ENCODE measurements around the gene OLA1. TPM values are rescaled to one million over a fixed set of nuclear protein-coding genes. Genes with fewer than 3 reads are reported as not detected.

Gene OLA1
- total RNA-seq, 1 donor from 2014 or later, result 36.1 TPM

DNA sequence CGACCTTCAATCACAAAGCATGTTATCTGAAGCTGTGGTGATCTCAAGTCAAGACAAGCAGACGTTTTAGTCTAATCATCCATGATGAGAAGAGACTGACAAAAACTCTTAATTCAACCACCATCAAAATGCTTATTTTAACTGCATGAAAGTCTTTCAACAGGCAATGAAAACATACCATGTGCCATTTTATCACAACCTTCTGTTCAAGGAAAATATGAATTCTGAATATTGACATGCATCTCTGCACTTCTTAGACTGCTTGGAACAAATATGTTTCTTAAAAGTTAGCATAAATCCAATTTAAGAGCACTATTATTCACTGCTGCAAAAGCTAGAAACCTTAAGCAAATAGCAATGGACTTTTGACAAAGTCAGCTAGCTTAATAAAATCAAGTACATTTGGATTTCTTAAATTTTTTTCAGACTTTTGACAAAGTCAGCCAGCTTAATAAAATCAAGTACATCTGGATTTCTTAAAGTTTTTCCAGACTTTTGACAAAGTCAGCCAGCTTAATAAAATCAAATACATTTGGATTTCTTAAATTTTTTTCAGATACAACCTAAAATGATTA, 70.9 kb downstream of the OLA1 start:
- no peaks in the 10 kb centered on the region for H3K36me3 ChIP-seq
- no peaks in the 10 kb centered on the region for H3K27me3 ChIP-seq
- no peak overlapping the region for H3K27ac ChIP-seq
- no peak overlapping the region for H3K4me3 ChIP-seq
- H3K4me1 ChIP-seq, result peaks cover 15% of the 10 kb centered on the region
- no peak for TF ChIP-seq POLR2A (IDR thresholded peaks at IDR 0.05)
- TF ChIP-seq, protein P1, sequence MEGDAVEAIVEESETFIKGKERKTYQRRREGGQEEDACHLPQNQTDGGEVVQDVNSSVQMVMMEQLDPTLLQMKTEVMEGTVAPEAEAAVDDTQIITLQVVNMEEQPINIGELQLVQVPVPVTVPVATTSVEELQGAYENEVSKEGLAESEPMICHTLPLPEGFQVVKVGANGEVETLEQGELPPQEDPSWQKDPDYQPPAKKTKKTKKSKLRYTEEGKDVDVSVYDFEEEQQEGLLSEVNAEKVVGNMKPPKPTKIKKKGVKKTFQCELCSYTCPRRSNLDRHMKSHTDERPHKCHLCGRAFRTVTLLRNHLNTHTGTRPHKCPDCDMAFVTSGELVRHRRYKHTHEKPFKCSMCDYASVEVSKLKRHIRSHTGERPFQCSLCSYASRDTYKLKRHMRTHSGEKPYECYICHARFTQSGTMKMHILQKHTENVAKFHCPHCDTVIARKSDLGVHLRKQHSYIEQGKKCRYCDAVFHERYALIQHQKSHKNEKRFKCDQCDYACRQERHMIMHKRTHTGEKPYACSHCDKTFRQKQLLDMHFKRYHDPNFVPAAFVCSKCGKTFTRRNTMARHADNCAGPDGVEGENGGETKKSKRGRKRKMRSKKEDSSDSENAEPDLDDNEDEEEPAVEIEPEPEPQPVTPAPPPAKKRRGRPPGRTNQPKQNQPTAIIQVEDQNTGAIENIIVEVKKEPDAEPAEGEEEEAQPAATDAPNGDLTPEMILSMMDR (IDR thresholded peaks at IDR 0.05), result no peak
- no peak for TF ChIP-seq POLR2AphosphoS5 (IDR thresholded peaks at IDR 0.05; ENCODE audit: insufficient read depth in 1 of 2, low read depth in 1 of 2)
- DNase-seq (ENCODE audit: extremely low spot score in 2 of 2), result no peak
- H3K9me3 ChIP-seq, result peaks cover 9% of the 10 kb centered on the region
- intact Hi-C loops (cut with DNase I), result no loop called here

DNA sequence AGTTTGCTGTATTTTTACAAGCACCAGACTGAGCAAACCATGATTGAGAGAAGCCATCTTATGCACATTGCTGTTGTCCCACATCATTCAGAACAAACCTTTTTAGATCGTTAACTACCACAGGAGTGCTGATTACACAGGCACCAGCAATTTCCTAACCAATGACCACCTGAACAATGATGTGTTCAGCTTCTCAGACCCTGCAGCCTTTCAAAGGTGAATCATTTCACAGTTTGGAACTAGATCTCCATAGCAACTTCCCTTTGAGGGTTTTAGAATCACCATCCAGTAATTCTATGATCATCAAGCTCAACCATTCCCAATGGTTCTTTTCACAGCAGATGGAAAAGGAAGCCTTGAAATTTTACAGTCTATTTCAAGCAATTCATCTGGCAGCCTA, 71.4 kb downstream of the OLA1 start:
- peaks cover 15% of the 10 kb centered on the region for H3K4me1 ChIP-seq
- H3K36me3 ChIP-seq, result peaks cover 0 to 2% of the 10 kb centered on the region in 2 donors
- intact Hi-C loops (cut with DNase I), result no loop called here
- DNase-seq (ENCODE audit: extremely low spot score in 2 of 2), result no peak
- H3K4me3 ChIP-seq, result no peak overlapping the region
- H3K9me3 ChIP-seq, result peaks cover 9% of the 10 kb centered on the region
- TF ChIP-seq, protein P1 (IDR thresholded peaks at IDR 0.05), result no peak
- TF ChIP-seq POLR2AphosphoS5 (IDR thresholded peaks at IDR 0.05; ENCODE audit: insufficient read depth in 1 of 2, low read depth in 1 of 2) (no peak), POLR2A (IDR thresholded peaks at IDR 0.05) (no peak)
- no peak overlapping the region for H3K27ac ChIP-seq
- no peaks in the 10 kb centered on the region for H3K27me3 ChIP-seq

DNA sequence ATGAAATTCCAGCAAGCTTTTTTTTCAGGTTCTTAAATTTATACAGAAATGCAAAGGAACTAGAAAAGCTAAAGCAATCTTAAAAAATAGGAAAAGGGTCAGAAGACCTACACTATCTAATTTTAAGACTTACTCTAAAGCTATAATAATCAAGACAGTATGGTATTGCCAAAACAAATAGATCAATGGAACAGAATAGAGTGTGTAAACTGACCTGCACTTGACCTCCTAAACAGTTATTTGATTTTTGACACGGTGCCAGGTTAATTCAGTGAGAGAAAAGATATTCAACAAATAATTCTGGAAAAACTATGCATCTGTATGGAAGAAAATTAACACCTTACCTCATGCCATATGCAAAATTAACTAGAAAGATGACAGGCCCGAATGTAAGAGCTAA, 73.6 kb downstream of the OLA1 start:
- Histone ChIP-seq H3K4me1 (no peaks in the 10 kb centered on the region), H3K36me3 (peaks cover 0 to 5% of the 10 kb centered on the region in 2 donors), H3K27me3 (no peaks in the 10 kb centered on the region), H3K27ac (no peak overlapping the region), H3K9me3 (peaks cover 9% of the 10 kb centered on the region), H3K4me3 (no peak overlapping the region)
- TF ChIP-seq, protein P1 (IDR thresholded peaks at IDR 0.05), result no peak
- TF ChIP-seq POLR2A (IDR thresholded peaks at IDR 0.05) (no peak), POLR2AphosphoS5 (IDR thresholded peaks at IDR 0.05; ENCODE audit: insufficient read depth in 1 of 2, low read depth in 1 of 2) (no peak)
- intact Hi-C loops (cut with DNase I), result no loop called here
- DNase-seq (ENCODE audit: extremely low spot score in 2 of 2), result no peak

DNA sequence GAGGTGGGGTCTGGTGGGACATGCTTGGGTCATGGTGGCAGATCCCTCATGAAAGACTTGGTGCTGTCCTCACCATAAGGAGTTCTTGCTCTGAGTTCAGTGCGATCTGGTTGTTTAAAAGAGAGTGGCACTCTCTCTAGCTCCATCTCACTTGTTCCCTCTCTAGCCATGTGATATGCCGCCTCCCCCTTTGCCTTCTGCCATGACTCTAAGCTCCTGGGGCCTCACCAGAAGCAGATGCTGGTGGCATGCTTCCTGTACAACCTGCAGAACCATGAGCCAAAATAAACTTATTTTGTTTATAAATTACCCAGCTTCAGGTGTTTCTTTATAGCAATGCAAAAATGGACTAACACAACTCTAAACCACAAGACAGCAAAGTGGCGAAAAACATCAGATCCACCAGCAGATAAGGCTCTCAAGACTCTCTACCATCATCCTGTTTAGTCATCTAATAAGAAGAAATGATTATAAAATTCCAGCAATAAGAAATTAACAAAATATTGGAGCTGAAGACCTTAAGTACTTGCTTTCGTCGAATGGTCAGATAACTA, 75.5 kb downstream of the OLA1 start:
- Histone ChIP-seq H3K4me1 (no peaks in the 10 kb centered on the region), H3K36me3 (peaks cover 0 to 9% of the 10 kb centered on the region in 2 donors), H3K9me3 (peaks cover 9% of the 10 kb centered on the region), H3K27me3 (no peaks in the 10 kb centered on the region), H3K27ac (no peak overlapping the region), H3K4me3 (no peak overlapping the region)
- intact Hi-C loops (cut with DNase I), result no loop called here
- no peak for DNase-seq (ENCODE audit: extremely low spot score in 2 of 2)
- TF ChIP-seq POLR2A (IDR thresholded peaks at IDR 0.05) (no peak), POLR2AphosphoS5 (IDR thresholded peaks at IDR 0.05; ENCODE audit: insufficient read depth in 1 of 2, low read depth in 1 of 2) (no peak)
- TF ChIP-seq, protein P1 (IDR thresholded peaks at IDR 0.05), result no peak

DNA sequence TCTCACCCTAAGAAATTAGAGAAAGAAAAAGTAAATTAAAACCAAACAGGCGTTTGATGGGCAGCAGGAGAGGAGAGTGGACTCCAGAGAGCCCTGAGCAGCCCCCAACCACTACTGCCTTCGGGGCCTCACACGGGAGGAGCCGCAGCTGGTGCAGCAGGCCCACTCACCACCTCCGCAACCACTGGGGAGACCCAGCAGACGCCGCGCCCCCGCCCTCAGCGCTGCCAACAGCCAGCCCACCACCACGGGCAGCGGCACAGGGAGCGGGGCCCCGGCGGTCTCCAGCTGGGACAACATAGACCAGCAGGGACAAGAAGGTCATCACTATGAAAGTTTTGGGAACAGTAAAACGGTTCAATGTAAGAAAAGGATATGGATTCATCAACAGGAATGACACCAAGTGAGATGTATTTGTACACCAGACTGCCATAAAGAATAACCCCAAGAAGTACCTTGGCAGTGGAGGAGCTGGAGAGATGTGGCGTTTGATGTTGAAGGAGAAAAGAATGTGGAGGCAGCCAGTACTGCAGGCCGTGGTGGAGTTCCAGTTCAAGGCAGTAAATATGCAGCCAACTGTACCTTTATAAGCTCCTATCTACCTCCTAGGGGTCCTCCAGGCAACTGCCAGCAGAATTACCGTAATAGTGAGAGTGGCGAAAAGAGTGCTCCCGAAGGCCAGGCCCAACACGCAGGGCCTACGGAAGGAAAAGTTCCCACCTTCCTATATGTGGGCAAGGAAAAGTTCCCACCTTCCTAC, 76.5 kb downstream of the OLA1 start:
- Histone ChIP-seq H3K4me3 (no peak overlapping the region), H3K4me1 (no peaks in the 10 kb centered on the region), H3K27me3 (no peaks in the 10 kb centered on the region), H3K9me3 (peaks cover 9% of the 10 kb centered on the region), H3K27ac (no peak overlapping the region), H3K36me3 (peaks cover 0 to 9% of the 10 kb centered on the region in 2 donors)
- intact Hi-C loops (cut with DNase I), result no loop called here
- no peak for DNase-seq (ENCODE audit: extremely low spot score in 2 of 2)
- TF ChIP-seq POLR2AphosphoS5 (IDR thresholded peaks at IDR 0.05; ENCODE audit: insufficient read depth in 1 of 2, low read depth in 1 of 2) (no peak), POLR2A (IDR thresholded peaks at IDR 0.05) (no peak)
- TF ChIP-seq, protein P1 (IDR thresholded peaks at IDR 0.05), result no peak
